ENCODE results near the gene MEGF8.

MEGF8 gene

GRCh38 chr19:42403586-42403985, 78.2 kb downstream of the MEGF8 start:
- Histone ChIP-seq H4K5ac (ENCODE audit: low read length) (no peak overlapping the region), H3K56ac (ENCODE audit: low read length) (no peak overlapping the region), H2BK15ac (replicated peaks; ENCODE audit: low read depth) (no peak overlapping the region), H2BK5ac (ENCODE audit: low read length) (no peak overlapping the region), H2BK120ac (ENCODE audit: low read depth, low read length) (no peak overlapping the region), H3K27me3 (ENCODE audit: insufficient read depth, low read length, poor library complexity) (no peaks in the 10 kb centered on the region), H4K8ac (ENCODE audit: low read depth, low read length) (no peak overlapping the region), H3K9ac (ENCODE audit: low read length) (no peak overlapping the region), H3K4me3 (ENCODE audit: low read length) (no peak overlapping the region), H2AK5ac (ENCODE audit: low read length) (no peak overlapping the region), H3K4me1 (ENCODE audit: control insufficient read depth, low read depth, low read length) (peaks cover 2% of the 10 kb centered on the region), H3K36me3 (ENCODE audit: control insufficient read depth, insufficient read depth, low read length) (no peaks in the 10 kb centered on the region), H3K79me2 (ENCODE audit: control insufficient read depth, insufficient read depth, low read length) (no peaks in the 10 kb centered on the region), H3K4me2 (ENCODE audit: low read length) (no peak overlapping the region), H3K27ac (ENCODE audit: low read depth, low read length) (no peak overlapping the region), H3K18ac (ENCODE audit: low read length) (no peak overlapping the region), H3K4ac (ENCODE audit: low read depth, low read length) (no peak overlapping the region), H3K79me1 (ENCODE audit: low read length) (no peaks in the 10 kb centered on the region), H3K23ac (ENCODE audit: low read length) (no peak overlapping the region)
- DNase-seq: peak; percentile 73
- WGBS (ENCODE audit: extremely low coverage, insufficient coverage, low lambda C conversion rate): no CpG with 5 or more reads among the region's 10 CpGs

- Histone ChIP-seq H3K9ac (ENCODE audit: low read length) (no peak overlapping the region), H4K8ac (ENCODE audit: low read depth, low read length) (no peak overlapping the region), H2BK5ac (ENCODE audit: low read length) (no peak overlapping the region), H2BK15ac (replicated peaks; ENCODE audit: low read depth) (no peak overlapping the region), H3K27ac (ENCODE audit: low read depth, low read length) (no peak overlapping the region), H3K4ac (ENCODE audit: low read depth, low read length) (no peak overlapping the region), H3K18ac (ENCODE audit: low read length) (no peak overlapping the region), H3K79me1 (ENCODE audit: low read length) (no peaks in the 10 kb centered on the region), H3K79me2 (ENCODE audit: control insufficient read depth, insufficient read depth, low read length) (no peaks in the 10 kb centered on the region), H3K4me3 (ENCODE audit: low read length) (no peak overlapping the region), H3K23ac (ENCODE audit: low read length) (no peak overlapping the region), H2BK120ac (ENCODE audit: low read depth, low read length) (no peak overlapping the region), H2AK5ac (ENCODE audit: low read length) (no peak overlapping the region), H3K4me1 (ENCODE audit: control insufficient read depth, low read depth, low read length) (peaks cover 2% of the 10 kb centered on the region), H3K56ac (ENCODE audit: low read length) (no peak overlapping the region), H3K27me3 (ENCODE audit: insufficient read depth, low read length, poor library complexity) (no peaks in the 10 kb centered on the region), H3K36me3 (ENCODE audit: control insufficient read depth, insufficient read depth, low read length) (no peaks in the 10 kb centered on the region), H3K4me2 (ENCODE audit: low read length) (no peak overlapping the region), H4K5ac (ENCODE audit: low read length) (no peak overlapping the region)
- no peak for DNase-seq
- WGBS (ENCODE audit: extremely low coverage, insufficient coverage, low lambda C conversion rate): no CpG with 5 or more reads among the region's 11 CpGs
Measured at GRCh38 chr19:42406111-42406510, 80.7 kb downstream of the MEGF8 start.

DNA sequence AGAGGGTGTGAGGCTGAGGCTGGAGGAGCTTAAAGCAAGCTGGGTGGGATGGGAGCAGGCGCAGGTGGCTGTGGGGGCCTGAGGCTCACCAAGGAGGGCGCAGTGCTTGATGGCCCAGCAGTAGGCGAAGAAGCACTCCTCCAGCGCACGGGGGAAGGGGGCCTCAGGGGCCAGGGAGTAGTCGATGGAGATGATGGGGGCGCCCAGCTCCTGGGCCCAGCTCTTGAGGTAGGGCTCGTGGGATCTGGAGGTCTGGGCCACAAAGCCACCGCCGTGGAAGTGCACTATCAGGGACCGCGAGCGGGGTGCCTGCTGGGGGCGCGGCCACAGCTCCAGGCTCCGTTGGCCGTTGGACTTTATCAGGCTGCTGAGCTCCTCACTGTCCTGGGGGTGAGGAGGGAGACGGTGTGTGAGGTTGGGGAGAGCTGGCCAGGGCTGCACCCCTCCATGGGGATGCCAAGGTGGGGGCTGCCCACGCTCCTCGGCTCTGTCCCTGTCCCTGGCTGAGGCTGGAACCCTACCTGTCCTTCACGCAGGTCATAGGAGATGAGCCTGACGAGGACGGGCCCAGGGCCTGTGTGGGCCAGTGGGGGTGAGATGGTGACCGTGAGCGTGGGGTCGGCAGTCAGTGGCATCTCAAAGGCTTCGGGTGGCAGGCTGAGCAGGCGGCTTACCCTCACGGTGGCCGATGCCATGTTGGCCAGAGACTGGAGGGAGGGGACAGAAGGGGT, 81.8 kb downstream of the MEGF8 start:
- no peak overlapping the region for H3K4me3 ChIP-seq (ENCODE audit: low read length)
- no peak for DNase-seq
- H3K79me1 ChIP-seq (ENCODE audit: low read length): no peaks in the 10 kb centered on the region
- no peak overlapping the region for H4K5ac ChIP-seq (ENCODE audit: low read length)
- no peak overlapping the region for H4K8ac ChIP-seq (ENCODE audit: low read depth, low read length)
- no CpG with 5 or more reads among the region's 30 CpGs for WGBS (ENCODE audit: extremely low coverage, insufficient coverage, low lambda C conversion rate)
- H3K4me1 ChIP-seq (ENCODE audit: control insufficient read depth, low read depth, low read length): peaks cover 2% of the 10 kb centered on the region
- H3K56ac ChIP-seq (ENCODE audit: low read length): no peak overlapping the region
- no peak overlapping the region for H3K27ac ChIP-seq (ENCODE audit: low read depth, low read length)
- H3K9ac ChIP-seq (ENCODE audit: low read length): no peak overlapping the region
- no peaks in the 10 kb centered on the region for H3K36me3 ChIP-seq (ENCODE audit: control insufficient read depth, insufficient read depth, low read length)
- H3K18ac ChIP-seq (ENCODE audit: low read length): no peak overlapping the region
- H2BK120ac ChIP-seq (ENCODE audit: low read depth, low read length): no peak overlapping the region
- H3K79me2 ChIP-seq (ENCODE audit: control insufficient read depth, insufficient read depth, low read length): no peaks in the 10 kb centered on the region
- H2AK5ac ChIP-seq (ENCODE audit: low read length): no peak overlapping the region
- no peak overlapping the region for H2BK15ac ChIP-seq (replicated peaks; ENCODE audit: low read depth)
- H3K4me2 ChIP-seq (ENCODE audit: low read length): no peak overlapping the region
- H3K23ac ChIP-seq (ENCODE audit: low read length): no peak overlapping the region
- no peak overlapping the region for H2BK5ac ChIP-seq (ENCODE audit: low read length)
- no peak overlapping the region for H3K4ac ChIP-seq (ENCODE audit: low read depth, low read length)
- H3K27me3 ChIP-seq (ENCODE audit: insufficient read depth, low read length, poor library complexity): no peaks in the 10 kb centered on the region

DNA sequence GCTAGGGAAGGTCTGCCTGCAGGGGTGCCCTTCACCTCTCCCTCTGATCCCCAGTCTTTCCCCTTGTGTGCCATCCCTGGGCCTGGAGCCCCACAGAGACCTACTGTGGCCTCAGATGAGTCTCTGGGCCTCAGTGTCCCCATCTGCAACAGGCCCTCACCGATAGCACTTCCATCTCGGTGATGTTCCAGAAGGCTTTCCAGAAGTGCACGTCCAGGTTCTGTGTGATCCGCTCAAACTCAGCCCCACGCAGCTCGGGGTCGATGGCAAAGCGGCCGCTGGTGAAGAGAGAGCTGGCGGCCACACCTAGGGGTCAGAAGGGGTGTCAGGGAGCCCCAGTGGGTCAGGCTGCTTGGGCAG, 82.4 kb downstream of the MEGF8 start:
- Histone ChIP-seq H3K27ac (ENCODE audit: low read depth, low read length) (no peak overlapping the region), H2BK5ac (ENCODE audit: low read length) (no peak overlapping the region), H3K4me3 (ENCODE audit: low read length) (no peak overlapping the region), H4K5ac (ENCODE audit: low read length) (no peak overlapping the region), H3K18ac (ENCODE audit: low read length) (no peak overlapping the region), H3K23ac (ENCODE audit: low read length) (no peak overlapping the region), H3K36me3 (ENCODE audit: control insufficient read depth, insufficient read depth, low read length) (no peaks in the 10 kb centered on the region), H3K79me2 (ENCODE audit: control insufficient read depth, insufficient read depth, low read length) (no peaks in the 10 kb centered on the region), H2BK15ac (replicated peaks; ENCODE audit: low read depth) (no peak overlapping the region), H4K8ac (ENCODE audit: low read depth, low read length) (no peak overlapping the region), H3K4me2 (ENCODE audit: low read length) (no peak overlapping the region), H2BK120ac (ENCODE audit: low read depth, low read length) (no peak overlapping the region), H3K79me1 (ENCODE audit: low read length) (no peaks in the 10 kb centered on the region), H2AK5ac (ENCODE audit: low read length) (no peak overlapping the region), H3K4ac (ENCODE audit: low read depth, low read length) (no peak overlapping the region), H3K27me3 (ENCODE audit: insufficient read depth, low read length, poor library complexity) (no peaks in the 10 kb centered on the region), H3K9ac (ENCODE audit: low read length) (no peak overlapping the region), H3K56ac (ENCODE audit: low read length) (no peak overlapping the region), H3K4me1 (ENCODE audit: control insufficient read depth, low read depth, low read length) (no peaks in the 10 kb centered on the region)
- WGBS (ENCODE audit: extremely low coverage, insufficient coverage, low lambda C conversion rate): no CpG with 5 or more reads among the region's 10 CpGs
- DNase-seq: no peak

GRCh38 chr19:42409477-42409876, 84.0 kb downstream of the MEGF8 start:
- Histone ChIP-seq H3K27me3 (ENCODE audit: insufficient read depth, low read length, poor library complexity) (no peaks in the 10 kb centered on the region), H3K4me1 (ENCODE audit: control insufficient read depth, low read depth, low read length) (no peaks in the 10 kb centered on the region), H3K79me1 (ENCODE audit: low read length) (no peaks in the 10 kb centered on the region), H2BK5ac (ENCODE audit: low read length) (no peak overlapping the region), H3K4me3 (ENCODE audit: low read length) (no peak overlapping the region), H3K56ac (ENCODE audit: low read length) (no peak overlapping the region), H2AK5ac (ENCODE audit: low read length) (no peak overlapping the region), H2BK15ac (replicated peaks; ENCODE audit: low read depth) (no peak overlapping the region), H4K8ac (ENCODE audit: low read depth, low read length) (no peak overlapping the region), H3K36me3 (ENCODE audit: control insufficient read depth, insufficient read depth, low read length) (no peaks in the 10 kb centered on the region), H4K5ac (ENCODE audit: low read length) (no peak overlapping the region), H3K4me2 (ENCODE audit: low read length) (no peak overlapping the region), H3K23ac (ENCODE audit: low read length) (no peak overlapping the region), H3K9ac (ENCODE audit: low read length) (no peak overlapping the region), H3K79me2 (ENCODE audit: control insufficient read depth, insufficient read depth, low read length) (no peaks in the 10 kb centered on the region), H3K4ac (ENCODE audit: low read depth, low read length) (no peak overlapping the region), H2BK120ac (ENCODE audit: low read depth, low read length) (no peak overlapping the region), H3K27ac (ENCODE audit: low read depth, low read length) (no peak overlapping the region), H3K18ac (ENCODE audit: low read length) (no peak overlapping the region)
- no peak for DNase-seq
- no CpG with 5 or more reads among the region's 6 CpGs for WGBS (ENCODE audit: extremely low coverage, insufficient coverage, low lambda C conversion rate)

GRCh38 chr19:42410371-42410770, 84.9 kb downstream of the MEGF8 start:
- Histone ChIP-seq H2BK120ac (ENCODE audit: low read depth, low read length) (no peak overlapping the region), H3K79me2 (ENCODE audit: control insufficient read depth, insufficient read depth, low read length) (no peaks in the 10 kb centered on the region), H3K23ac (ENCODE audit: low read length) (no peak overlapping the region), H3K18ac (ENCODE audit: low read length) (no peak overlapping the region), H4K8ac (ENCODE audit: low read depth, low read length) (no peak overlapping the region), H3K4me3 (ENCODE audit: low read length) (no peak overlapping the region), H3K4me2 (ENCODE audit: low read length) (no peak overlapping the region), H3K56ac (ENCODE audit: low read length) (no peak overlapping the region), H2AK5ac (ENCODE audit: low read length) (no peak overlapping the region), H3K36me3 (ENCODE audit: control insufficient read depth, insufficient read depth, low read length) (no peaks in the 10 kb centered on the region), H3K4ac (ENCODE audit: low read depth, low read length) (no peak overlapping the region), H3K79me1 (ENCODE audit: low read length) (no peaks in the 10 kb centered on the region), H3K27me3 (ENCODE audit: insufficient read depth, low read length, poor library complexity) (no peaks in the 10 kb centered on the region), H3K27ac (ENCODE audit: low read depth, low read length) (no peak overlapping the region), H2BK15ac (replicated peaks; ENCODE audit: low read depth) (no peak overlapping the region), H3K4me1 (ENCODE audit: control insufficient read depth, low read depth, low read length) (no peaks in the 10 kb centered on the region), H4K5ac (ENCODE audit: low read length) (no peak overlapping the region), H3K9ac (ENCODE audit: low read length) (no peak overlapping the region), H2BK5ac (ENCODE audit: low read length) (no peak overlapping the region)
- WGBS (ENCODE audit: extremely low coverage, insufficient coverage, low lambda C conversion rate): no CpG with 5 or more reads among the region's 30 CpGs
- no peak for DNase-seq

Measured in mesendoderm (in vitro differentiated cells).